HUDEP-2 (cell line): ENCODE data around the gene SLIT3.
A peak's percentile ranks its signal among the peaks of the same experiment; 100 is the strongest.

ENCODE experiments used
- DNase-seq, 76 experiments: peaks; one replicate each; lab custom pipeline; 2025; ENCODE audit not compliant: unreplicated experiment in 76 of 76; lab: John Stamatoyannopoulos, UW

The SLIT3 gene

GRCh38 chr5:168736281-168736831 lies 564.6 kb downstream of the SLIT3 start:
- no peak for DNase-seq

- DNase-seq = no peak
Observed at GRCh38 chr5:168734620-168735300, 566.2 kb downstream of the SLIT3 start.

- DNase-seq = no peak
Observed at GRCh38 chr5:168734119-168734518, 566.8 kb downstream of the SLIT3 start.

DNA sequence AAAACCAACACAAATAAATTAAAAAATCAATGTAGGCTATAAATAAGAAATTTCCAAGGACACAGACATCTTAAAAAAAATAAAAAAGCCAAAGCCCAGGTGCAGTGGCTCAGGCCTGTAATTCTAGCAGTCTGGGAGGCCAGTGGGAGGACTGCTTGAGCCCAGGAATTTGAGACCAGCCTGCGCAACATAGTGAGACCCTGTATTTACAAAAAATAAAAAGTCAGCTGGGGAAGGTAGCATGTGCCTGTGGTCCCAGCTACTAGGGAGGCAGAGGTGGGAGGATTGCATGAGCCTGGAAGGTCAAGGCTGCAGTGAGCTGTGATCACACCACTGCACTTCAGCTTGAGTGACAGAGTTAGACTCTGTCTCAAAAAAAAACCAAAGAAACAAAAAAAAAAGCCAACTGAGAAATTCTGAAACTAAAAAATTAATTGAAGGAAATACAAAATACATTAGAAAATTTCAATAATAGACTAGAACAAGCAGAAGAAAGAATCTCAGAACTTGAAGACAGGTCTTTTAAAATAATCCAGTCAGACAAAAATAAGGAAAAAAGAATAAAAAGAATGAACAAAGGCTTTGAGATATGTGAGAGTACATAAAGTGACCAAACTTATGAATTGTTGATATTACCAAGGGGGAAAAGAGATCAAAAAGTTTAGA lies 572.3 kb downstream of the SLIT3 start:
- DNase-seq = no peak

DNA sequence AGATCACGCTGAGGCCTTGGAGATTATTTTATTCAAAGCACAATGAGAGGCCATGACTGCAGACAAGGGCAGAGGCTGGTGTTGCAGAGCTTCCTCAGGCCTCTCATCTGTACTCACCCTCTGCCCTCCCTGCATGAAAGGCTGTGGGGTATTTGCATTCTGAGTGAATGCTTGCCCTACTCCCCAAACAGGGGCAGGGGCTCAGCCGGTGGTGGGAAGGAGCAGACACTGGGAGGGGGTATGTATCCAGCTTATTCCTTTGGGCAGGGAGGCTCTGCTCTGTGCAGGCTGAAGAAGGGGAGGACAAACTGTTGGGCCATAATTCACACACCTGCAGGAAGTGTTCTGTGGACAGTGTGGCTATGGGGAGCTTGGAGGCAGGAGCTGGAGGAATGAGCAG lies 573.4 kb downstream of the SLIT3 start:
- DNase-seq = no peak

GRCh38 chr5:168726342-168726741 lies 574.6 kb downstream of the SLIT3 start:
- DNase-seq = no peak

- no peak for DNase-seq
Observed at GRCh38 chr5:168724227-168724626, 576.7 kb downstream of the SLIT3 start.

GRCh38 chr5:168723037-168723436 lies 577.9 kb downstream of the SLIT3 start:
- no peak for DNase-seq

GRCh38 chr5:168721966-168722365 lies 579.0 kb downstream of the SLIT3 start:
- DNase-seq = no peak

DNA sequence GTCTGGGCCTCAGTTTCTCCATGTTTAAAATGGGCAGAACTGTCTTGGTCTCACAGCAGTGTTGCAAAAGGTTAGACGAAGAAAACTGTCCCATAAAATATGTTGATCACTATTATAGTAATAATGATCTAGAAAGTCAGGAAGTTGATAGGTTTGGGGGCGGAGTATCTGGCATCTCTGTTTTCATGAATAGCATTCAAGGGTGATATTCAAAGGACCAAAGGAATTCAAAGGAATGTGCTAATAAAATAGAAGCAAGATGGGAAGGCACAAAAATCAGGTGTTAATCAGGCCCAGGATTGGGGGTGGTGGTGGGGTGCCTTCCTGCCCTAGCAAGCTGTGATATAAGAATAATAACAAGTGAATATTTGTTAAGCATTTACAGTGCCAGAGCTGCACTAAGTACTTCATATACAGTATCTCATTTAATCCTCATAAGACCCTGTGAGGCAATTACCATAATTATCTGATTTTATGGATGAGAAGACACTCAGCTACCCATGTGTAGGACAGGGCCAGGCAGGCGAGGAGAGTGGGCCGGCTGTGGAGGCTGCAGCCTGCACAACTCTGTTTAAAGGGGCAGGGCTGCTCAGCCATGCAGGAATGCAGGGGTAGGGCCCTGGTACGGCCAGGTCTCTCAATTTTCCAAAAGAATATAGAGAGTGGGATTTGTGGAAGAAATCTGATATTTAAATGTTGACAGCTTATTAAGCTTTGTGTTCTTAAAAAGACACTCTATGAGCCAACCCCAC lies 579.8 kb downstream of the SLIT3 start:
- no peak for DNase-seq

- no peak for DNase-seq
Observed at GRCh38 chr5:168720575-168720974, 580.4 kb downstream of the SLIT3 start.

DNA sequence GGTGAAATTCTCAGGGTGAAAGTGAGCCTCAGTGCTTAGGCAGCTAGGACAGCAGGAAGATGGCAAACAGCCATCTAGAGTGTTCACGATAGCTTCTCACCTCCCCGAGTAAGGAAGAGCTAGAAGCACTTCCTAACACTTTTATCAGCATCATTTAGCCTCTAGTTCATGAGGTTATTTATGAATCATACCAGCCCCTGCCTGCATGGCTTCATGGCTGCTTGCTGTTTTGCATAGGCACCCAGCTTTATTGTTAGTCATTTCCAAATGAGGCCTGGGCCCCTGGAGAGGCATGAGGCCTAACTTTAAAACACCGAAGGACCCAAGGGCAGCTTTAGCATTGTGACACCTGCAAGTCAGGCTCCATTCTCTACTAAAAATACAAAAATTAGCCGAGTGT lies 586.9 kb downstream of the SLIT3 start:
- no peak for DNase-seq

DNA sequence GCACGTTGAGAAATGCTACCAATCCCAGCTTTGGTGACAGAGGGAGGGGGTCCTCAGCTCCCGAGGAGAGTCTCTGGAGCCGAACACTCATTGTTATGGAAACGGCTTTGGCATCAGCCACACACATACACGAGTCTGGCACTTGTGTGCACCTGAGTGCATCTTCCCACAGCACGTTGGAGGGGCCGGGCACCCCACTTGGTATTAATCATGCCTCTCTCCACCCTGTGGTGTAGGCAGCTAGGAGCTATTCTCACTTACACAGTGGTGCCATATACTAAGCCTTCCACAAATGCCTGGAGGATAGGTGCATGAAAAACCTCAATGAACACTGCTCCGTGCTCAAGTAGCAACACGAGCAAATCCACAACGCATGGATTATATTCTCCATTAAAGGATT lies 587.9 kb downstream of the SLIT3 start:
- DNase-seq = no peak

GRCh38 chr5:168712280-168712924 lies 588.5 kb downstream of the SLIT3 start:
- DNase-seq = no peak

DNA sequence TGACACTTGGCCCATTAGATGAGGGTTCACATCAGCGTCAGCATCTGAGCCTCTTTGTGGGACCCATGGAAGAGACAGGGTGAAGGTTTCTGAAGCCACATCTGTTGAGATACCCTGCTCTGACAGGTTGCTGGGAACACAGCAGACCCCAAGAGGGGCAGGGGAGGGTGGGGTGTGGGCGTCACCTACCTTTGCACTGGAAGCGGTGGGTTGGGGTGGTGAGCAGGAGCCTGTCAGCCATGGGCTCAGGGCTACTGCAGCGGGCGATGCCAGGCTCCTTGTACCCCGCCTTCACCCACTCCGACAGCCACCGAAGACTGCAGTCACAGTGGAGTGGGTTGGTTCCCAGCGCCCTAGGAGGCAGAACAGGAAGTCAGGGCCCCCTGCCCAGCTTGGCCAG lies 590.2 kb downstream of the SLIT3 start:
- DNase-seq = no peak

GRCh38 chr5:168707716-168708695 lies 592.9 kb downstream of the SLIT3 start:
- DNase-seq = no peak

GRCh38 chr5:168706655-168707069 lies 594.3 kb downstream of the SLIT3 start:
- peak in 15 of 76 experiments; percentile 2 to 34 (median 8) for DNase-seq

DNA sequence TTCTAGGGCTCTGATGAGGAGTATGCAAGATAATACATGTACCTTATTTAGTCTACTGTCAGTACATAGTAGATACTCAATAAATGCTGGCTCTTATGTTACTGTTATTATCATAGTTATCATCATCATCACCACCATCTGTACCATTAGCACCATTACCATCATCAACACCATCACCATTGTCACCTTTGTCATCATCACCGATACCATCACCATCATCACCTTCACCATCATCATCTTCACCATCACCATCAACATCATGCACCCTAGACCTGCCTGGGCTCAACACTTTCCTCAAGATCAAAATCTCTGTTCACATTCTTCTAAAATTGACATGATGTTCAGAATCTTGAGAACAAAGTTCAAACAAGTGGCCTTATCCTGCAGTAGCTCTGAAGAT lies 595.6 kb downstream of the SLIT3 start:
- no peak for DNase-seq

DNA sequence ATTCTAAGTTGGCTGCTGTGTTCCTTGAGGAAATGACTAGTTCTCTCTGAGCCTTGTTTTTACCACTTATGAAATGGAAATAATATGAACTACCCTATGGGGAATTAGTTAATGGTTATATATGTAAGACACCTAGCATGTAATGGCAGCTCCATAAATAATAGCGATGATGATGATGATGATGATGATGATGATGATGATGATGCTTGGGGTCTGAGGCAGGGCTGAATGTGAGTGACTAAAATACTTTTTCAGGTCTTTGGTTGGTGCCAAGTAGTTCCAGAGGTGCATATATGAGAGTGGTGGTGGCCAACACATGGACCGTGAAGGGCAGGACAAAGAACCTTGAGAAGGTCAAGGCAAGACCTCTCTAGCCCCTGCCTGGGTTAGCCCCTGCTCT lies 598.4 kb downstream of the SLIT3 start:
- no peak for DNase-seq

- DNase-seq = no peak
Observed at GRCh38 chr5:168701641-168702040, 599.3 kb downstream of the SLIT3 start.
